ENCODE results near the gene TDRD3.

DNA sequence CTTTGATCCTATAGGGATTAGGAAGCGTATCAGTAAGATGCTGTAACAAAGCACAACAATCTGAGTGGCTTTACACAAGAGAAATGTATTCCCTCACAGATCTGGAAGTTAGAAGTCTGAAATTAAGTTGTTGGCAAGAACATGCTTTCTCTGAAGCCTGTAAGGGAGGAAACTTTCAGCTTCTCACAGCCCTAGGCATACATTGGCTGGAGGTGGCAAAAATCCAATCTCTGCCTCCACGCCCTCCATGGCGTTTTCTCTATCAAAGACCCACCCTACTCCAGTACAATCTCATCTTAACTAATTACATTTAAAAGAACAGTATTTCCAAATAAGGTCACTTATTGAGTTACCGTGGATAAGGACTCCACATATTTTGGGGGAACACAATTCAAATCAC is 211.9 kb downstream of the TDRD3 start:
- TF ChIP-seq, protein P1, sequence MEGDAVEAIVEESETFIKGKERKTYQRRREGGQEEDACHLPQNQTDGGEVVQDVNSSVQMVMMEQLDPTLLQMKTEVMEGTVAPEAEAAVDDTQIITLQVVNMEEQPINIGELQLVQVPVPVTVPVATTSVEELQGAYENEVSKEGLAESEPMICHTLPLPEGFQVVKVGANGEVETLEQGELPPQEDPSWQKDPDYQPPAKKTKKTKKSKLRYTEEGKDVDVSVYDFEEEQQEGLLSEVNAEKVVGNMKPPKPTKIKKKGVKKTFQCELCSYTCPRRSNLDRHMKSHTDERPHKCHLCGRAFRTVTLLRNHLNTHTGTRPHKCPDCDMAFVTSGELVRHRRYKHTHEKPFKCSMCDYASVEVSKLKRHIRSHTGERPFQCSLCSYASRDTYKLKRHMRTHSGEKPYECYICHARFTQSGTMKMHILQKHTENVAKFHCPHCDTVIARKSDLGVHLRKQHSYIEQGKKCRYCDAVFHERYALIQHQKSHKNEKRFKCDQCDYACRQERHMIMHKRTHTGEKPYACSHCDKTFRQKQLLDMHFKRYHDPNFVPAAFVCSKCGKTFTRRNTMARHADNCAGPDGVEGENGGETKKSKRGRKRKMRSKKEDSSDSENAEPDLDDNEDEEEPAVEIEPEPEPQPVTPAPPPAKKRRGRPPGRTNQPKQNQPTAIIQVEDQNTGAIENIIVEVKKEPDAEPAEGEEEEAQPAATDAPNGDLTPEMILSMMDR (IDR thresholded peaks at IDR 0.05) = no peak
- TF ChIP-seq TCF7L2 (IDR thresholded peaks at IDR 0.05; ENCODE audit: low read depth, low read length) (no peak), POLR2AphosphoS5 (IDR thresholded peaks at IDR 0.05; ENCODE audit: low read depth, low read length) (no peak), REST (IDR thresholded peaks at IDR 0.05; ENCODE audit: insufficient read depth in 1 of 2, low read depth in 2 of 2, low read length in 1 of 2) (no peak)

All from Panc1 (cell line).